ENCODE data around the gene LY6G6D.

LY6G6D gene

DNA sequence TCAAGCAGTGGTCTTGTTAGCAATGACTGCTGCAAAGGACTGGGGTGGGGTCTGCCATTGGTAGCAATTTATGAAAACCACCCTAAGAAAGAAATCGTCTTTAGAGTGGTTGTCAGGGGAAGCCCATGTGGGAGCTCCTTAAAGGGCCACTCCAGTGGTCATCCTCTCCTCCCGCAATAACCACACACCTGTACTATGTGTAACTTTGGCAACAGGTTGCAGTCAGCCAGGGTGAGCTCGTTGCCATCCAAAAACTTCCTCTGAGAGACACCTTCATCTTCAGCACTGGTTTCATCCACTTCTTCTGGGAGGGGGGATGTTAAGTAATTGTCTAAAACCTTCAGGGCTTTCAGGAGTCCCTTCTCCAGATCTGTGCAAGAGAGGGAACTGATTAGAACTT, 16.9 kb downstream of the LY6G6D start:
- no peak overlapping the region for H3K4me3 ChIP-seq (ENCODE audit: low read length)
- peaks cover 41% of the 10 kb centered on the region for H3K4me1 ChIP-seq (ENCODE audit: low read length)
- no peak overlapping the region for H3K4me2 ChIP-seq (ENCODE audit: low read length)
- no peaks in the 10 kb centered on the region for H3K27me3 ChIP-seq (ENCODE audit: low read depth, low read length)
- H2AFZ ChIP-seq (ENCODE audit: low read depth, low read length), result no peak overlapping the region
- peaks cover 37% of the 10 kb centered on the region for H3K79me2 ChIP-seq (ENCODE audit: low read length)
- H4K20me1 ChIP-seq (ENCODE audit: insufficient read depth, low read length), result peaks cover 13% of the 10 kb centered on the region
- H3K36me3 ChIP-seq (replicated peaks; ENCODE audit: low read depth, low read length), result peaks cover 34% of the 10 kb centered on the region
- H3K27ac ChIP-seq (ENCODE audit: low read length), result no peak overlapping the region
- no peak overlapping the region for H3K9ac ChIP-seq (ENCODE audit: low read length)
- TF ChIP-seq EZH2phosphoT487 (IDR thresholded peaks at IDR 0.05; ENCODE audit: low read depth), result no peak
- TF ChIP-seq, protein P1, sequence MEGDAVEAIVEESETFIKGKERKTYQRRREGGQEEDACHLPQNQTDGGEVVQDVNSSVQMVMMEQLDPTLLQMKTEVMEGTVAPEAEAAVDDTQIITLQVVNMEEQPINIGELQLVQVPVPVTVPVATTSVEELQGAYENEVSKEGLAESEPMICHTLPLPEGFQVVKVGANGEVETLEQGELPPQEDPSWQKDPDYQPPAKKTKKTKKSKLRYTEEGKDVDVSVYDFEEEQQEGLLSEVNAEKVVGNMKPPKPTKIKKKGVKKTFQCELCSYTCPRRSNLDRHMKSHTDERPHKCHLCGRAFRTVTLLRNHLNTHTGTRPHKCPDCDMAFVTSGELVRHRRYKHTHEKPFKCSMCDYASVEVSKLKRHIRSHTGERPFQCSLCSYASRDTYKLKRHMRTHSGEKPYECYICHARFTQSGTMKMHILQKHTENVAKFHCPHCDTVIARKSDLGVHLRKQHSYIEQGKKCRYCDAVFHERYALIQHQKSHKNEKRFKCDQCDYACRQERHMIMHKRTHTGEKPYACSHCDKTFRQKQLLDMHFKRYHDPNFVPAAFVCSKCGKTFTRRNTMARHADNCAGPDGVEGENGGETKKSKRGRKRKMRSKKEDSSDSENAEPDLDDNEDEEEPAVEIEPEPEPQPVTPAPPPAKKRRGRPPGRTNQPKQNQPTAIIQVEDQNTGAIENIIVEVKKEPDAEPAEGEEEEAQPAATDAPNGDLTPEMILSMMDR (IDR thresholded peaks at IDR 0.05; ENCODE audit: low read depth, low read length), result no peak
- H3K9me3 ChIP-seq (ENCODE audit: insufficient read depth, low read length), result no peaks in the 10 kb centered on the region

DNA sequence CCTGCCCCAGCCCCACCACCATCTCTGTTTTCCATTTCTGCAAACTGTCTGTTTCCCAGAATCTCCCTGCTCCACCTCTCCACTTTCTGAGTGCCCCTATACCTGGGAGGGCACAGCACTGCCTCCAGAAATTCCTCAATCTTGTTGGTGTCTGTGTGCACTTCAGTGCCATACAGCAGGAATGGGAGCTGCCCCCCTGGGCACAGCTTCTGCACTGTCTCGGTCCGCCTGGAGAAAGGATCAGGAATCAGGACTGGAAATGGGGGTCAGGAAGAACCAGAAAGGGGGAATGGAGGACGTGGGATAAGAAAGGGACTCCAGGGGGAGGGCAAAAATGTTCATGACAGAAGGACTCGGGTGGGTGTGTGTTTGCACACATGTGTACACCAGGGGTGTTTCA, 18.6 kb downstream of the LY6G6D start:
- Histone ChIP-seq H3K4me3 (ENCODE audit: low read length) (no peak overlapping the region), H3K9me3 (ENCODE audit: insufficient read depth, low read length) (no peaks in the 10 kb centered on the region), H3K79me2 (ENCODE audit: low read length) (peaks cover 37% of the 10 kb centered on the region), H3K4me2 (ENCODE audit: low read length) (no peak overlapping the region), H3K36me3 (replicated peaks; ENCODE audit: low read depth, low read length) (peaks cover 30% of the 10 kb centered on the region), H3K9ac (ENCODE audit: low read length) (no peak overlapping the region), H4K20me1 (ENCODE audit: insufficient read depth, low read length) (peaks cover 8% of the 10 kb centered on the region), H3K27me3 (ENCODE audit: low read depth, low read length) (no peaks in the 10 kb centered on the region), H3K4me1 (ENCODE audit: low read length) (peaks cover 41% of the 10 kb centered on the region), H2AFZ (ENCODE audit: low read depth, low read length) (no peak overlapping the region), H3K27ac (ENCODE audit: low read length) (no peak overlapping the region)
- TF ChIP-seq EZH2phosphoT487 (IDR thresholded peaks at IDR 0.05; ENCODE audit: low read depth), result no peak
- TF ChIP-seq, protein P1 (IDR thresholded peaks at IDR 0.05; ENCODE audit: low read depth, low read length), result no peak

DNA sequence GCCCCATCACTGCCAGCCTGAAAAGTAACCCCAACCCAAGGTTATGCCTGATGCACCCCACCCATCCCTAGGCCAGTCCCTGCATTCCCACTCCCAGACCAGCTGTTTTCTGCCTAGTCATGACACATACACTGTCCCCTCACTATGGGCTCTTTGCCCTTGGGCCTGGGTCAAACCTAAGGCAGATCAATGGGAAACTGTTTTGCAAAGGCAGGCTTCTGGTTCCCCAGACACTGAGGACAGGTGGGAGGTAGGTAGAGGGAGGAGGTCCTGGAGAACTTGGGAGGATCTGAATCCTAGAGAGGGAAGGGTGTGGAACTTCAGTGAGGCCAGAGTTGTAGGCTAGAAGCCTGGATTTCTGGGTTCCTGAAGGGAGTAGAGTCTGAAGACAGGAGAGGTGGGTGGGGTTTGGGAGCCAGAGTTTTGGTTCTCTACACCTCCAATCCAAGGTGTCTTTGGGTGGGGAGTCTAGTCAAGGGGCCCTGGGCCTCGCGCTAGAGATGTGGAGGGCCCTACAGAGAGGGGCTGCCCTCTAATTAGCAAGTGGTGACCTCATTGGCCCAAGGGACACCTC, 19.2 kb downstream of the LY6G6D start:
- Histone ChIP-seq H4K20me1 (ENCODE audit: insufficient read depth, low read length) (peaks cover 8% of the 10 kb centered on the region), H3K9me3 (ENCODE audit: insufficient read depth, low read length) (no peaks in the 10 kb centered on the region), H3K27me3 (ENCODE audit: low read depth, low read length) (no peaks in the 10 kb centered on the region), H2AFZ (ENCODE audit: low read depth, low read length) (no peak overlapping the region), H3K79me2 (ENCODE audit: low read length) (peaks cover 37% of the 10 kb centered on the region), H3K36me3 (replicated peaks; ENCODE audit: low read depth, low read length) (peaks cover 30% of the 10 kb centered on the region), H3K27ac (ENCODE audit: low read length) (peak overlapping the region; percentile 98), H3K4me2 (ENCODE audit: low read length) (peak overlapping the region; percentile 98), H3K4me3 (ENCODE audit: low read length) (peak overlapping the region; percentile 95), H3K4me1 (ENCODE audit: low read length) (peaks cover 39% of the 10 kb centered on the region), H3K9ac (ENCODE audit: low read length) (peak overlapping the region; percentile 99; the same call in 1 of the 2 replicates)
- TF ChIP-seq, protein P1 (IDR thresholded peaks at IDR 0.05; ENCODE audit: low read depth, low read length), result no peak
- no peak for TF ChIP-seq EZH2phosphoT487 (IDR thresholded peaks at IDR 0.05; ENCODE audit: low read depth)

DNA sequence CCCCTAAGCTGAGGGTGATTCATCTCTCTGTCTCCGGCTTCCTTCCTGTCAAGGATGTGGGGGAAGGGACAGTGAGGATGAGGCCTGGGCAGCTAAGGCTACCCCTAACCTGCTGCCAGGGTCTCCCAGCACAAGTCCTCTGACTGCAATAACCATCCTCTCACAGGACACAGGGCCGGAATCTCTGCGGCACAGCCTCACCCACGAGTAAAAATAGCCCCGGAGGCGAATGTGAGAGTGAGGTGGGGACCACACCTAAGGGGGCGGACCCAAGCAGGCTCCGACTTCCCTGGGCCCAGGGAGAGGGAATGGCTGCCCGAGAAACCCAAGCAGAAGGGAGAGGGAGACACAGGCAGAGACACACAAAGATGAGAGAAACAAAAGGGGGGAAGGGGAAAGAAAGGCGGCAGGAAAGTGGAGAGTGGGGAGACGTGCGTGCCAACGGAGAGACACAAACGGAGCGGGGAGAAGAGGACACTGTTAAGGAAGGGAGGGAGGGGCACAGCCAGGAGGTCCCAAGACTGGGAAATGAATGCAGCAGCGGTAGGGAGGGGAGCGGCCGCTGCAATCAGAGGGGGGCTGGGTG, 19.8 kb downstream of the LY6G6D start:
- Histone ChIP-seq H3K4me1 (ENCODE audit: low read length) (peaks cover 34% of the 10 kb centered on the region), H3K4me2 (ENCODE audit: low read length) (peak overlapping the region; percentile 98), H3K27ac (ENCODE audit: low read length) (peak overlapping the region; percentile 98), H3K27me3 (ENCODE audit: low read depth, low read length) (no peaks in the 10 kb centered on the region), H3K79me2 (ENCODE audit: low read length) (peaks cover 38% of the 10 kb centered on the region), H3K36me3 (replicated peaks; ENCODE audit: low read depth, low read length) (peaks cover 29% of the 10 kb centered on the region), H3K9ac (ENCODE audit: low read length) (peak overlapping the region; percentile 99), H3K4me3 (ENCODE audit: low read length) (peak overlapping the region; percentile 95), H4K20me1 (ENCODE audit: insufficient read depth, low read length) (peaks cover 8% of the 10 kb centered on the region), H3K9me3 (ENCODE audit: insufficient read depth, low read length) (no peaks in the 10 kb centered on the region), H2AFZ (ENCODE audit: low read depth, low read length) (no peak overlapping the region)
- TF ChIP-seq, protein P1 (IDR thresholded peaks at IDR 0.05; ENCODE audit: low read depth, low read length), result no peak
- no peak for TF ChIP-seq EZH2phosphoT487 (IDR thresholded peaks at IDR 0.05; ENCODE audit: low read depth)

Measured in OCI-LY3 (cell line).